ENCODE results near the gene CLPTM1L.
"Not testable (repeated sequence)": the region's sequence is repeated elsewhere in the genome, so short reads cannot be mapped to it uniquely, and the experiment has no call there.

DNA sequence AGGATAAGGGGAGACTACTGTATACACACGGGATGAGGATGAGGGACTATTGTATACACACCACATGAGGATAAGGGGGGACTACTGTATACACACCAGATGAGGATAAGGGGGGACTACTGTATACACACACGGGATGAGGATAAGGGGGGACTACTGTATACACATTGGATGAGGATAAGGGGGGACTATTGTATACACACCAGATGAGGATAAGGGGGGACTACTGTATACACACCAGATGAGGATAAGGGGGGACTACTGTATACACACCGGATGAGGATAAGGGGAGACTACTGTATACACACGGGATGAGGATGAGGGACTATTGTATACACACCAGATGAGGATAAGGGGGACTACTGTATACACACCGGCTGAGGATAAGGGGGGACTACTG, 11.6 kb downstream of the CLPTM1L start:
- TF ChIP-seq, protein P1, sequence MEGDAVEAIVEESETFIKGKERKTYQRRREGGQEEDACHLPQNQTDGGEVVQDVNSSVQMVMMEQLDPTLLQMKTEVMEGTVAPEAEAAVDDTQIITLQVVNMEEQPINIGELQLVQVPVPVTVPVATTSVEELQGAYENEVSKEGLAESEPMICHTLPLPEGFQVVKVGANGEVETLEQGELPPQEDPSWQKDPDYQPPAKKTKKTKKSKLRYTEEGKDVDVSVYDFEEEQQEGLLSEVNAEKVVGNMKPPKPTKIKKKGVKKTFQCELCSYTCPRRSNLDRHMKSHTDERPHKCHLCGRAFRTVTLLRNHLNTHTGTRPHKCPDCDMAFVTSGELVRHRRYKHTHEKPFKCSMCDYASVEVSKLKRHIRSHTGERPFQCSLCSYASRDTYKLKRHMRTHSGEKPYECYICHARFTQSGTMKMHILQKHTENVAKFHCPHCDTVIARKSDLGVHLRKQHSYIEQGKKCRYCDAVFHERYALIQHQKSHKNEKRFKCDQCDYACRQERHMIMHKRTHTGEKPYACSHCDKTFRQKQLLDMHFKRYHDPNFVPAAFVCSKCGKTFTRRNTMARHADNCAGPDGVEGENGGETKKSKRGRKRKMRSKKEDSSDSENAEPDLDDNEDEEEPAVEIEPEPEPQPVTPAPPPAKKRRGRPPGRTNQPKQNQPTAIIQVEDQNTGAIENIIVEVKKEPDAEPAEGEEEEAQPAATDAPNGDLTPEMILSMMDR (IDR thresholded peaks at IDR 0.05): not testable (repeated sequence)
- TF ChIP-seq POLR2AphosphoS5 (IDR thresholded peaks at IDR 0.05): not testable (repeated sequence)

Data from sigmoid colon (tissue), 4 donors.